ENCODE data around the gene QSOX2.

DNA sequence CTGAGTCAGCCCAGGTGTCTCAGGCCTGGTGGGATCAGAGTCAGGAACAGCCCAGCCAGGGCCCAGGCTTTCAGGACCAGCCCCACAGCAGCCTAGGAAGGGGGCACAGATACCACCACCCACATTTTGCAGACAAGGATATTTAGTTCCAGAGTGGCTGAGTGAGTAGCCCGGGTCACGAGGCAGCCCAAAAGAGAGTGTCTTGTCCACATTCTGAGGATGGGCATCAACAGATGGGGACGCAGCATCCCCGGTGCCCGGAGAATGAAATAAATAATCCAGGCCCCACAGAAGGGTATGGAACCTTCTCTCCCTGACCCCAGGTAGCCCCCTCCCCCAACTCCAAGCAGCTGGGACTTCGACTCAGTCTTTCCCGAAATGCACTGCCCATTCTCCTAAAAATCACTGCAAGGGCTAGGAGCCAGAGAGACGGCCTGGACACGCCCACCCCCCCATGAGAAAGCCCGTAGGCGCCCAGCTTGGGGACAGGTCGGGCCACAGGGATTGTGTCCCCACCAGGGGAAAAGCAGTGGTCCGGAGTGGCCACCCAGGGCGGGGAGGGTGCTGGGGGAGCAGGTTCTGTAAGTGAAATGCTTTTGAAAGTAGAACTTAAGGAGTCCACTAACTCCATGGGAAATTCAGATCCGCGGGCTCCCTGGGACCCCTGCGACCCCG lies 47.5 kb downstream of the QSOX2 start:
- TF ChIP-seq CTCF (IDR thresholded peaks at IDR 0.05) (no peak), POLR2A (IDR thresholded peaks at IDR 0.05) (no peak), EP300 (IDR thresholded peaks at IDR 0.05) (no peak)

Measured in upper lobe of left lung (tissue), 4 donors.